ENCODE measurements around the gene NDUFA11.

GRCh38 chr19:5880196-5880595 is 23.4 kb downstream of the NDUFA11 start:
- TF ChIP-seq POLR2A (IDR thresholded peaks at IDR 0.05) (no peak), POLR2AphosphoS5 (IDR thresholded peaks at IDR 0.05) (no peak)
